Measurements from ENCODE around the gene TSGA10IP. TPM values are rescaled to one million over a fixed set of nuclear protein-coding genes. Genes with fewer than 3 reads are reported as not detected.

The TSGA10IP gene
- total RNA-seq: not detected

GRCh38 chr11:65945430-65945911 is at the start of gene TSGA10IP:
Gene TSGA10IP, plus strand, starts transcription at chr11:65945480. Its CDS starts 196 bp downstream, at chr11:65945676.
- no peak for DNase-seq

GRCh38 chr11:65895482-65895981 is 49.7 kb upstream of the TSGA10IP start:
- DNase-seq: no peak

GRCh38 chr11:65896034-65896999 is 49.0 kb upstream of the TSGA10IP start:
- no peak for DNase-seq

GRCh38 chr11:65897020-65897471 is 48.2 kb upstream of the TSGA10IP start:
- no peak for DNase-seq

GRCh38 chr11:65898656-65899355 is 46.5 kb upstream of the TSGA10IP start:
- DNase-seq: no peak

- DNase-seq: no peak
Observed at GRCh38 chr11:65899356-65900124, 45.7 kb upstream of the TSGA10IP start.

- peak; percentile 73 for DNase-seq
Observed at GRCh38 chr11:65900125-65900898, 45.0 kb upstream of the TSGA10IP start, which contains the start of gene FOSL1. Gene FOSL1, minus strand, starts transcription at chr11:65900388. Its CDS starts 49 bp downstream, at chr11:65900339.

GRCh38 chr11:65900899-65901180 is 44.4 kb upstream of the TSGA10IP start:
- no peak for DNase-seq

- no peak for DNase-seq
Observed at GRCh38 chr11:65903068-65903481, 42.2 kb upstream of the TSGA10IP start.

GRCh38 chr11:65903715-65904114 is 41.6 kb upstream of the TSGA10IP start:
- no peak for DNase-seq

GRCh38 chr11:65906602-65907001 is 38.7 kb upstream of the TSGA10IP start:
- DNase-seq: no peak

- DNase-seq: no peak
Observed at GRCh38 chr11:65907878-65908277, 37.4 kb upstream of the TSGA10IP start.

GRCh38 chr11:65911682-65912568 is 33.4 kb upstream of the TSGA10IP start:
- DNase-seq: peak; percentile 64

- no peak for DNase-seq
Observed at GRCh38 chr11:65912845-65913244, 32.4 kb upstream of the TSGA10IP start.

- DNase-seq: no peak
Observed at GRCh38 chr11:65915101-65915820, 30.0 kb upstream of the TSGA10IP start.

- DNase-seq: no peak
Observed at GRCh38 chr11:65915821-65916251, 29.4 kb upstream of the TSGA10IP start.

GRCh38 chr11:65916391-65916790 is 28.9 kb upstream of the TSGA10IP start:
- no peak for DNase-seq

GRCh38 chr11:65917077-65917433 is 28.2 kb upstream of the TSGA10IP start:
- DNase-seq: no peak

GRCh38 chr11:65917434-65918210 is 27.7 kb upstream of the TSGA10IP start:
- no peak for DNase-seq

All from tongue (tissue), 2 donors.